GM12891 (cell line): ENCODE measurements around the gene SCN4A.

Experiments used
- DNase-seq: peaks from one replicate; pipeline ENCODE4 v3.0.0; 2011; ENCODE audit warnings: low spot score; ENCODE audit not compliant: insufficient read length
- FAIRE-seq: peaks from 2 replicates; lab custom pipeline; 2011; peaks lifted over from hg19 to GRCh38; lab: Jason Lieb, UNC
- PAX5 ChIP-seq: IDR thresholded peaks from 2 replicates; pipeline ENCODE4 v1.6.1; 2011; ENCODE audit warnings: low read length, moderate library complexity, mild to moderate bottlenecking; ENCODE audit not compliant: insufficient read depth, severe bottlenecking
- POLR2A ChIP-seq: IDR thresholded peaks from 2 replicates; pipeline ENCODE4 v1.6.1; 2011; ENCODE audit warnings: low read depth, low read length, control low read depth
- POLR2AphosphoS5 ChIP-seq: IDR thresholded peaks from 2 replicates; pipeline ENCODE4 v1.6.1; 2011; ENCODE audit warnings: low read depth, low read length, control low read depth
- POU2F2 ChIP-seq: IDR thresholded peaks from 2 replicates; pipeline ENCODE4 v1.6.1; 2011; ENCODE audit warnings: low read depth, mild to moderate bottlenecking, control low read depth, low read length, moderate library complexity
- SPI1 ChIP-seq: IDR thresholded peaks from 2 replicates; pipeline ENCODE4 v1.6.1; 2011; ENCODE audit warnings: low read depth, low read length, control low read depth
- TAF1 ChIP-seq: IDR thresholded peaks from 2 replicates; pipeline ENCODE4 v1.6.1; 2011; ENCODE audit warnings: low read depth, low read length, control low read depth

Gene SCN4A

DNA sequence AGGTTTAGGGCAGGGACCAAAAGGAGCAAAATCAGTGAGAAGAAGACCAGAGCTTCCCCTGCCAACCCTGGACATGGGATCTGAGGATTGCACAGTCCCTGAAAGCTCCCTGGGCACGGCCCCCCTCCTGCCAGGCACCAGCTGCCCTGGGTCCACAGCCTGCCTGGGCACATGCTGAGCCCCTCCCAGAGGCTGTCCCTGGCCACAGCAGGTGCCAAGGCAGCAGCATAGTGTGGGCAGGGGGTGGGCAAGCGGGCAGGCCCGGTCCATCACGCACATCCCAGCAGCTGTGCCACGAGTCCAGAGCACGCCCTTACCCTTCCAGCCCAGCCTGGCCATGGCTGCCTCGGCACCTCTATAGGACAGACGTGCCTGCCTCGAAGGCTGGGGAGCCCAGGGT lies 12.7 kb downstream of the SCN4A start:
- TF ChIP-seq POU2F2 (no peak), SPI1 (no peak), POLR2A (no peak), POLR2AphosphoS5 (no peak), TAF1 (no peak), PAX5 (no peak)
- FAIRE-seq (no peak), DNase-seq (no peak)

DNA sequence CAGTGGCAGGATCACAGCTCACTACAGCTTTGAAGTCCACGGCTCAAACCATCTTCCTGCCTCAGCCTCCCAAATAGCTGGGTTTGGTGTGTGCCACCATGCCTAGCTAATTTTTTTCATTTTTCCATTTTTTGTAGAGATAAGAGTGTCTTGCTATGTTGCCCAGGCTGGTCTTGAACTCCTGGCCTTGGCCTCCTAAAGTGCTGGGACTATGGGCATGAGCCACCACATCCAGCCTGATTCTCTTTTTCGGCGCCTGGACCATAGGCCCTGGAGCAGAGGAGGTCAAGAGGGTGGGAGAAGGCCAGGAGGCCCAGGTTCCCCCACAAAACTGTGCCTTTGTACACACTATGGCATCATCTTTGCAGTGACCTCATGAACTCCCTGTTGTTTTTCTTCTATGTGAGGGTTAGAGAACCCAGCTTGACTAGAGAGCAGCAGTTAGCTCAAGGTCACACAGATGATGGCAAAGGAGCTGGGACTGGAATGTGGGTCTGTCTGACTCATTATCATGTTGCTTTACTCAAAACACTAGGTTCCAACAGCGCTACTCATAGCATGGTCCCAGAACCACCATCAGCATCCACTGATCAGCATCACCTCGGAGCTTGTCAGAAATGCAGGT lies 16.3 kb downstream of the SCN4A start:
- no peak for TF ChIP-seq PAX5
- no peak for TF ChIP-seq POLR2A
- FAIRE-seq: no peak

DNA sequence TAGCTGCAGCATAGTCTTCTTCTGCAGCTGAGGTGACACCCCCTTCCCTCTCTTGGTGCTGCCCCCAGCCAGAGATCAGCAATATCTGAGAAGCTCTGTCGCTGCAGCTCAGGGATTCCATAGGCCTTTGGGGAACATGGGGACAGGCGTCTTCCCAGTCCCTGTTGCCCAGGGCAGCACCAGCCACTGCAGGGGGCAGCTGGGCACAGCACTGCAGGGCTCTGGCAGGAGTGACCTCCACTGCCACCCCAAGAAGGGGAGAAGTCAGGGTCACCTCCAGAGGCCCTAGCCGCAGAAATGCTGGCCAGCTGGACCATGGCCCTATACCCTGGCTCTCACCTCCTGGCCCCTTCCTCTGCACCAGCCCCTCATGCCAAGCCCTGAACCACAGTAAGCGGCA lies 16.9 kb downstream of the SCN4A start:
- no peak for DNase-seq
- FAIRE-seq: no peak
- no peak for TF ChIP-seq POLR2A
- no peak for TF ChIP-seq PAX5
- no peak for TF ChIP-seq POU2F2
- no peak for TF ChIP-seq TAF1
- TF ChIP-seq SPI1: no peak
- no peak for TF ChIP-seq POLR2AphosphoS5

More for the DNA sequence above, 16.3 kb downstream of the SCN4A start:
- DNase-seq: no peak

DNA sequence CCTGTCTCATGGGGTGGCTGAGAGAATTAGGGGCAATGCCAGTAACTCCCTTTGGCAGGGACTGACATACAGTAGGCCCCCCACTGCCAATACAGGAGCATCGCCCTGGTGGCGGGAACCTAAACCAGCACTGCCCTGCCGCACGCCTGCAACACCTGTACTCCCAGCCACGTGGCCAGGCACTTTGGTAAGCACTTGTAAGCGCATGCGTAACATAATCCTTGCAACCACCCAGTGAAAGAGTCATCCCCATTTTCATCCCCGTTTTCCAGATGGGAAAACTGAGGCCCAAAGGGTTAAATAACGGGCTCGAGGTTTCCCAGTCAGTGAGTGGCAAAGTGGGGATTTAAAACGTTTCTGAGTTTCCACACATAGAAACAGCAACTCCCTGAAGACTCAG lies 17.5 kb downstream of the SCN4A start:
- FAIRE-seq: no peak
- DNase-seq: no peak
- TF ChIP-seq POU2F2 (no peak), POLR2AphosphoS5 (no peak), PAX5 (no peak), TAF1 (no peak), SPI1 (no peak), POLR2A (no peak)

DNA sequence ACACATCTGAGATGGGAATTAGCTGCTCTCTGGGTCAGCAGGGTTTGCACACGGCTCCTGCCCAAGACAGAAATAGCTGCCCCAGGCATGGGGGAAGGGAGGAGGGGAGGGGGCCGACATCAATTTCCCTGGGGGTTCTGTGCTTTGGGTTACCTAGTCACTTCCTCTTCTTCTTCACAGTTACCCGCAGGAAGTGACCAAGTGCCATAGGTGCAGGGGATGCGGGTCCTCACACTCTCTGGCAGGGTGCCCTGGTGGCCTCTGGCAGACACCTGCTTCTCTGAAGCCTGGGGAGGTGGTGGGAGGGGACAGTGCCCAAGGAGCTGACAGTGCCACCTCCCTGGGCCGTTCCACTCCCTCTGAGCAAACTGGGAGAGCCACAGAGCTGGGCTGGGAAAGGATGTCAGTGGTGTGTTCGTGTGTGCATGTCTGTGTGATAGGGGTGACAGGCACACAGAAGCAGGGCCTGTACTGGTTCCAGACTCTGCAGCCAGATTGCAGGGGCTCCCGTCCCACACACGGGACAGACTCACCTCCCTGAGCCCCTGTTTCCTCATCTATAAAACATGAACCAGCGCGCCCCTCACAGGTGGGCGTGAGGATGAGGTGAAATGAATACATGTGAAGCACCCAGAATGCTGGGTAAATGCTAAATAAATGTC lies 18.2 kb downstream of the SCN4A start:
- TF ChIP-seq SPI1 (peak; percentile 85), PAX5 (no peak), POU2F2 (no peak)
- peak; percentile 61 for DNase-seq
- FAIRE-seq: peak; percentile 90

DNA sequence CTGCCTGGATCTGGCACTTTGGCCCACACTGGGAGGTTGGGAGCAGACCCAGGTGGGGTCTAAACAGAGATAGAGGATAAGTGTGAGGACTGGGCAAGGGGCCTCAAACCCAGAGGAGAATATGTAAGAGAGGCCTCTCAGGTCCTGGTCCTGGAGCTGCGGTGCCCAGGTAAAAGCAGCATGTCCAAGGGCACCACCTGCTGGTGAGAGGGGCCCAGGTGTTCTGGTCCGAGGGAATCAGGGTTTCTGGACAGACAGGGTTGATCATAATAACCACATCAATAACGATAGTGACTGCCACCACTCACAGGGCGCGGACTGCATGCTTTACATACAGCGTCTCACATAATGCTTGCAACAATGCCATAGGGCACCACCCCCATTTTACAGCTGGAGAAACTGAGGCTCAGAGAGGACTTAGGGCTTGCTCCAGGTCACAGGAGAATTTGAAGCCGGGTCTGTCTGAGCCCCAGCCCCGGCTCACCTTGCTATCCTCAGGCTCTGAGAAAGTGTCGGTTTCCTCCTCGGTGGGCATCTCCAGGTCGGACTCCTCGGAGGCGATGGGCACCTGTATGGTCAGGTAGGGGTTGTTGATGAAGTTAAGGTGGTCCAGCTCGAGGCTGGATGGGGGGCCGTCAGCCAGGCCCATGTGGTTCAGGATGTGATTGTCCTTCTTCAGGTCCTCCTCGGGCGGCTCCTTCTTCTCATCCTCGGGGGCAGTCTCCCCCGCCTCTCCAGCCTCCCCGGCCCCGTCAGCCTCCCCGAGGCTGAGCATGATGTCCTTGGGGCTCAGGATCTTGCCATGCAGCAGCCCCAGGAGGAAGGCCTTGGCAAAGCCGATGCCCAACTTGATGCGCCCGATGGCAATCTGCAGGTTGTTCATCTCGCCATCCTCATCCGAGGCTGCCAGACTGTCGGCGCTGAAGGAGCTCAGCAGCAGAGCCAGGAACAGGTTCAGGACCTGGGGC lies 21.5 kb downstream of the SCN4A start:
- FAIRE-seq: peak; percentile 83
- peak; percentile 64 for DNase-seq
- TF ChIP-seq TAF1 (no peak), SPI1 (no peak), POLR2AphosphoS5 (no peak), POU2F2 (no peak), PAX5 (no peak), POLR2A (no peak)

DNA sequence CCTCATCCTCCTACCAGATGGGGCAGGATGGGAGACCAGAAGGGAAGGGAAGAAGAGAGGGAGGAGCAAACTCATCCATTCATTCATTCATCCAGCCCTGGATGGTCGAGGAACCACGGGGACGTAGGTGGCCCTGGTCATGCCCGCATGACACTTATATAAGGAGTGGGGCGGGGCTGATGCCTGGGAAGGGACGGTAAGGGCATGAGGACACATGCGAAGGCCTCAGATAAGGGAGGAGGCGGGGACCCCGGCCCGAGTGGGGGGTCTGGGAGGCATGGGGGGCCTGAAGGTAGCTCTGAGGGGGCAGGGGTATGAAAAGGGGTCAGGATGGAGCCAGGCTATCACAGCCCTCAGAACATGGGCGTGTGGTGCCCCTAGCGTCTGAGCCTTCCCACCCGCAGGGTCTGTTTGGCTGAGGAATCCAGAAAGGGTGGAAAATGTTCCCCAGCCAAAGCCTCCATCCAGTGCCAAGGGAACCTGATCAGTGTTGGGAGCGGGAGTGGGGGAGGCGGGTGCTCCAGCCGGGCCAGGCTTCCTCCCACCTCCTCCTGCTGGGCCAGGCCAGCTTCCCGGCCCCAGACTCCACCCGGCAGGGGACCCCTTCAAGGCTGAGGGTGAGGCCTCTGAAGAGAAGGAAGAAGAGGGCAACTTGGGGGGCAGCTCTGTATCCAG lies 23.0 kb downstream of the SCN4A start:
- TF ChIP-seq SPI1: no peak
- TF ChIP-seq POLR2AphosphoS5: no peak
- TF ChIP-seq POLR2A: no peak
- TF ChIP-seq POU2F2: no peak
- TF ChIP-seq TAF1: no peak
- TF ChIP-seq PAX5: no peak
- DNase-seq (no peak), FAIRE-seq (no peak)

DNA sequence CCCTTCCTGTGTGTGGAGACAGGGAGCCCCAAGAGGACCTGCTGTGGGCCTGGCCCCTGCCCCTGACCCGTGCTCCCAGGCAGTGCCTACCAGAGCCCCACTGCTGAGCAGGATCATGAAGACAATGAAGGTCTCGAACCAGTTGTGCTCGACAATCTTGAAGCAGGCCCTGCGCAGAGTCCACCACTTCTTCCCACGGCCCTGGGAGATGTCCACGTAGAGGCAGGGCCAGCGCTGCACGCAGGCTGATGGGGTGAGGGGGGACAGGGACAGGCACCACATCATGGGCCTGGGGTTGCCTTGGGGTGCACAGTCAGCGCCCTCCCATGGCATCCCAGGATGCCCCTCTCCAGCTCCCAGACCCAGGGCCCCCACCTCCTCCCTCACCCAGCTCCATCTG lies 24.2 kb downstream of the SCN4A start:
- no peak for DNase-seq
- no peak for TF ChIP-seq POLR2AphosphoS5
- TF ChIP-seq TAF1: no peak
- TF ChIP-seq SPI1: no peak
- TF ChIP-seq POU2F2: no peak
- TF ChIP-seq PAX5: no peak
- no peak for TF ChIP-seq POLR2A
- no peak for FAIRE-seq

DNA sequence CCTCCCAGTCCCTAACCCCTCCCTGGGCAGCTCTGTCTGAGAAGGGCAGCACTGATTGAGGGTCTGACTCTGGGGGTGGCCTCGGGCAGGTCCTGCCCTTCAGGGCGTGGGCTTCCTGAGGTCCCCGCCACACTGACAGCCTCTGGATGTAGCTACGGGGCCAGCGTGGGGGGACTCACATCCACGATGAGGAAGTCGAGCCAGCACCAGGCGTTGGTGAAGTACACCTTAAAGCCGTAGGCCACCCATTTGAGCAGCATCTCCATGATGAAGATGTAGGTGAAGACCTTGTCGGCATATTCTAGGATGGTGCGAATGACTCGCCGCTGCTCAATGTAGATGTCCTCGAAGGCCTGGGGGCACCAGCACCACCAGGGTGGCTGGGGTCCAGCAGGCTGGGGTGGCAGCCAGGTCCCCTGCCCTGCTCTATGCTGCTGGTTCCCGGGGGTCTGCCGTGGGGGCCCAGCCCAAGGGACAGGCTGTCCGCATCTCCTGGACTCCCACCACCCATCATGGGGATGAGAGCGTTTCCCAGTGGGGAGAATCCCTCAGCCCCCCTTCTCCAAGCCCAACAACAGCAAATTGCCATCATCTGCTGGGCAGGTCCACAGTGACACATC lies 24.9 kb downstream of the SCN4A start:
- no peak for TF ChIP-seq TAF1
- TF ChIP-seq PAX5: no peak
- no peak for TF ChIP-seq SPI1
- no peak for TF ChIP-seq POLR2A
- TF ChIP-seq POLR2AphosphoS5: no peak
- TF ChIP-seq POU2F2: no peak
- FAIRE-seq (no peak), DNase-seq (no peak)
